Smooth muscle cell (in vitro differentiated cells): ENCODE results near the gene CXorf65. TPM values are rescaled to one million over a fixed set of nuclear protein-coding genes. Genes with fewer than 3 reads are reported as not detected.

ENCODE experiments used
- DNase-seq: peaks from one replicate; lab custom pipeline; 2025; ENCODE audit not compliant: unreplicated experiment; lab: John Stamatoyannopoulos, UW
- H2AFZ ChIP-seq: fragments of 200-600 bp; sonication (generic); 2 replicates; pipeline ENCODE4 v1.6.0; 2016; ENCODE audit warnings: antibody characterized with exemption, low read depth, mild to moderate bottlenecking
- H3F3A ChIP-seq: fragments of 200-600 bp; sonication (generic); 2 replicates; pipeline ENCODE4 v1.6.0; 2017; ENCODE audit warnings: antibody characterized with exemption, low read depth
- H3K27ac ChIP-seq: fragments of 200-600 bp; sonication (generic); 2 replicates; pipeline ENCODE4 v1.5.1; 2016; ENCODE audit warnings: low read depth, mild to moderate bottlenecking
- H3K27me3 ChIP-seq: fragments of 200-600 bp; sonication (generic); 2 replicates; pipeline ENCODE4 v1.6.1; 2016; ENCODE audit warnings: low read depth, mild to moderate bottlenecking
- H3K36me3 ChIP-seq: fragments of 200-600 bp; sonication (generic); 2 replicates; pipeline ENCODE4 v1.5.1; 2016; ENCODE audit warnings: low read depth
- H3K4me1 ChIP-seq: fragments of 200-600 bp; sonication (generic); 2 replicates; pipeline ENCODE4 v1.5.1; 2016; ENCODE audit warnings: low read depth
- H3K4me2 ChIP-seq: fragments of 200-600 bp; sonication (generic); 2 replicates; pipeline ENCODE4 v1.6.0; 2016; ENCODE audit warnings: mild to moderate bottlenecking
- H3K4me3 ChIP-seq: fragments of 200-600 bp; sonication (generic); 2 replicates; pipeline ENCODE4 v1.5.1; 2016; ENCODE audit warnings: mild to moderate bottlenecking
- H3K79me2 ChIP-seq: fragments of 200-600 bp; sonication (generic); 2 replicates; pipeline ENCODE4 v1.6.0; 2016; ENCODE audit warnings: low read depth, mild to moderate bottlenecking
- H3K9ac ChIP-seq: fragments of 200-600 bp; sonication (generic); 2 replicates; pipeline ENCODE4 v1.6.0; 2016; ENCODE audit warnings: low read depth
- H3K9me3 ChIP-seq: fragments of 200-600 bp; sonication (generic); replicated peaks from 2 replicates; pipeline ENCODE4 v1.5.1; 2016; ENCODE audit warnings: low read depth
- H4K20me1 ChIP-seq: fragments of 200-600 bp; sonication (generic); 2 replicates; pipeline ENCODE4 v1.6.0; 2016; ENCODE audit warnings: low read depth
- WGBS: methylation state at CpG from one replicate; pipeline ENCODE4 v1.1.7; 2016; ENCODE audit warnings: low lambda C conversion rate; 5-methylcytosine and 5-hydroxymethylcytosine counted together
- polyA plus RNA-seq: library from polyadenylated mRNA; unstranded; fragments of >200 nt; fragmentation: Nextera tagmentation; extraction: Ambion mirVana; gene quantifications from 2 replicates; pipeline ENCODE4 v1.2.1, GENCODE V29; 2016
- total RNA-seq: library from RNA; depleted of rRNA; stranded (reverse); fragments of >200 nt; gene quantifications from 2 replicates; pipeline ENCODE4 v1.2.3, GENCODE V29; 2014
- TF ChIP-seq, protein P1 (sequence below): fragments of 200-600 bp; sonication (generic); IDR thresholded peaks from 2 replicates; pipeline ENCODE4 v1.5.1; 2017; ENCODE audit warnings: borderline replicate concordance, mild to moderate bottlenecking, antibody characterized with exemption; ENCODE audit not compliant: insufficient read depth, poor library complexity, severe bottlenecking

Gene CXorf65
- total and polyA plus RNA-seq, 2 experiments from 2014 or later: not detected

DNA sequence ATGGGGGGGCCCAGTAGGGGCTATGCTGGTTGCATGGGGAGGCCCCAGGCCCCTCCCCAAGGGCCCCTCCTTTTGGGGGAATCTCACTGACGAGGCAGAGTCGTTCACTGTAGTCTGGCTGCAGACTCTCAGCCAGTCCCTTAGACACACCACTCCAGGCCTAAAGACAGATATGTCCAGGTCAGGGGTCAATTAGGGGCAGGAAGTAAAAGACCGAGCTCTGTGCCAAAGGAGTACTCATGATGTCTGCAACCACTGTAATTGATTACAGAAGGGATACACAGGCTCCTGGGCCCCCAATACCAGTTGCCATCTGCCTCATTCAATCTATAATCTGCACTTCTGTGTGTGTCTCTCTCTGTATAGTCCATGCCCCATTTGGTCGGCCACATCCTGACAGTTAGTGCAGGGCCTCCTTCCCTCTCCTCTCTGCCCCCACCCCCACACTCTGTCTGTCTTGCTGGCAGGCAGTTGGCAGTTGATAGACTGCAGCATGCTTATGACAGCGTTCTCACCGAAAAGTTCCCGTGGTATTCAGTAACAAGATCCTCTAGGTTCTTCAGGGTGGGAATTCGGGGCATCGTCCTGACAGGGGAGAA, 1.3 kb upstream of the CXorf65 start:
- H4K20me1 ChIP-seq: no peaks in the 10 kb centered on the region
- H2AFZ ChIP-seq: no peak overlapping the region
- no peaks in the 10 kb centered on the region for H3K27me3 ChIP-seq
- H3K36me3 ChIP-seq: no peaks in the 10 kb centered on the region
- TF ChIP-seq, protein P1, sequence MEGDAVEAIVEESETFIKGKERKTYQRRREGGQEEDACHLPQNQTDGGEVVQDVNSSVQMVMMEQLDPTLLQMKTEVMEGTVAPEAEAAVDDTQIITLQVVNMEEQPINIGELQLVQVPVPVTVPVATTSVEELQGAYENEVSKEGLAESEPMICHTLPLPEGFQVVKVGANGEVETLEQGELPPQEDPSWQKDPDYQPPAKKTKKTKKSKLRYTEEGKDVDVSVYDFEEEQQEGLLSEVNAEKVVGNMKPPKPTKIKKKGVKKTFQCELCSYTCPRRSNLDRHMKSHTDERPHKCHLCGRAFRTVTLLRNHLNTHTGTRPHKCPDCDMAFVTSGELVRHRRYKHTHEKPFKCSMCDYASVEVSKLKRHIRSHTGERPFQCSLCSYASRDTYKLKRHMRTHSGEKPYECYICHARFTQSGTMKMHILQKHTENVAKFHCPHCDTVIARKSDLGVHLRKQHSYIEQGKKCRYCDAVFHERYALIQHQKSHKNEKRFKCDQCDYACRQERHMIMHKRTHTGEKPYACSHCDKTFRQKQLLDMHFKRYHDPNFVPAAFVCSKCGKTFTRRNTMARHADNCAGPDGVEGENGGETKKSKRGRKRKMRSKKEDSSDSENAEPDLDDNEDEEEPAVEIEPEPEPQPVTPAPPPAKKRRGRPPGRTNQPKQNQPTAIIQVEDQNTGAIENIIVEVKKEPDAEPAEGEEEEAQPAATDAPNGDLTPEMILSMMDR: no peak
- no peaks in the 10 kb centered on the region for H3K79me2 ChIP-seq
- 49% methylated on average over 9 of the region's 9 CpGs for WGBS
- H3F3A ChIP-seq: no peaks in the 10 kb centered on the region
- no peaks in the 10 kb centered on the region for H3K4me1 ChIP-seq
- no peak overlapping the region for H3K27ac ChIP-seq
- H3K9me3 ChIP-seq: no peaks in the 10 kb centered on the region
- no peak overlapping the region for H3K4me3 ChIP-seq
- no peak overlapping the region for H3K9ac ChIP-seq
- no peak for DNase-seq
- no peak overlapping the region for H3K4me2 ChIP-seq

DNA sequence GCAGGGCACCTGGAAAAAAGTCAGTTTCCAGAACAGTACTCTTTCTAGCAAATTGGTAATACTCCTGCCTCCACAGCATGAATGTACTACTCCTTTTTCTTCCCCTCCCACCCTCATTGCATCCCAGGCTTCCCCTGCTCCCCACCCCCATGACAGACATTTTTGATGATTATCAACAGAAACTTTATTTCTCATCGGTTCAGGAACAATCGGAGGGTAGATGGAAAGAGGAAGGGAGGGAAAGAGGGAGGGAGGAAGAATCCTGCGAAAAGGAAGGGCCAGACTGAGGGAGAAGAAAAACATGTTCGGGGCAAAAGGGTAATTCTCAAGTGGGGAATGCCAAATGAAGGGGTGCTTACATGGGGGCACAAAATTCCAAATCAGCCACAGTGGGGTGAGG, 705 bp upstream of the CXorf65 start:
- H3K27ac ChIP-seq: no peak overlapping the region
- TF ChIP-seq, protein P1: no peak
- no peaks in the 10 kb centered on the region for H3F3A ChIP-seq
- no peak overlapping the region for H3K4me2 ChIP-seq
- H3K79me2 ChIP-seq: no peaks in the 10 kb centered on the region
- H2AFZ ChIP-seq: no peak overlapping the region
- no peak overlapping the region for H3K4me3 ChIP-seq
- no peaks in the 10 kb centered on the region for H3K27me3 ChIP-seq
- no peak overlapping the region for H3K9ac ChIP-seq
- 82% methylated on average over 4 of the region's 4 CpGs for WGBS
- no peak for DNase-seq
- no peaks in the 10 kb centered on the region for H3K36me3 ChIP-seq
- H3K9me3 ChIP-seq: no peaks in the 10 kb centered on the region
- H4K20me1 ChIP-seq: no peaks in the 10 kb centered on the region
- no peaks in the 10 kb centered on the region for H3K4me1 ChIP-seq

DNA sequence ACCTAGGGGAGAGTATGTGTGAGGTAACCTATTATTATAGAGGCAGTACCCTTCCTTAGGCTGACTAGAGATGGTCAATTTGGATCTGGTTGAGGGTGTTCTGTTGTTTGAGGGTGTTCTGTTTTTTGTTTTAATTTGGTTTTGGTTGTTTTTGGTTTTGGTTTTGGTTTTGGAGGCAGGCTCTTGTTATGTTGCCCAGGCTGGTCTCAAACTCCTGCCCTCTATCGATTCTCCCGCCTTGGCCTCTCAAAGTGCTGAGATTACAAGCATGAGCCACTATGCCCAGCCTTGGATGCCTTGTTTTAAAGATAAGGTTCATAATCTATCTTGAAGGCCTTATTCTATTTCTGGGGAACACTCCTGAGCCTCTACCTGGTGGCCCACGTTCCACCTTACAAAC, 912 bp downstream of the CXorf65 start:
- Histone ChIP-seq H3K4me1 (no peaks in the 10 kb centered on the region), H3K27me3 (no peaks in the 10 kb centered on the region), H2AFZ (no peak overlapping the region), H3K36me3 (no peaks in the 10 kb centered on the region), H3K4me3 (no peak overlapping the region), H3K79me2 (no peaks in the 10 kb centered on the region), H4K20me1 (no peaks in the 10 kb centered on the region), H3K4me2 (no peak overlapping the region), H3F3A (no peaks in the 10 kb centered on the region), H3K9me3 (no peaks in the 10 kb centered on the region), H3K9ac (no peak overlapping the region), H3K27ac (no peak overlapping the region)
- no peak for DNase-seq
- 86% methylated on average over 3 of the region's 3 CpGs for WGBS
- TF ChIP-seq, protein P1: no peak

DNA sequence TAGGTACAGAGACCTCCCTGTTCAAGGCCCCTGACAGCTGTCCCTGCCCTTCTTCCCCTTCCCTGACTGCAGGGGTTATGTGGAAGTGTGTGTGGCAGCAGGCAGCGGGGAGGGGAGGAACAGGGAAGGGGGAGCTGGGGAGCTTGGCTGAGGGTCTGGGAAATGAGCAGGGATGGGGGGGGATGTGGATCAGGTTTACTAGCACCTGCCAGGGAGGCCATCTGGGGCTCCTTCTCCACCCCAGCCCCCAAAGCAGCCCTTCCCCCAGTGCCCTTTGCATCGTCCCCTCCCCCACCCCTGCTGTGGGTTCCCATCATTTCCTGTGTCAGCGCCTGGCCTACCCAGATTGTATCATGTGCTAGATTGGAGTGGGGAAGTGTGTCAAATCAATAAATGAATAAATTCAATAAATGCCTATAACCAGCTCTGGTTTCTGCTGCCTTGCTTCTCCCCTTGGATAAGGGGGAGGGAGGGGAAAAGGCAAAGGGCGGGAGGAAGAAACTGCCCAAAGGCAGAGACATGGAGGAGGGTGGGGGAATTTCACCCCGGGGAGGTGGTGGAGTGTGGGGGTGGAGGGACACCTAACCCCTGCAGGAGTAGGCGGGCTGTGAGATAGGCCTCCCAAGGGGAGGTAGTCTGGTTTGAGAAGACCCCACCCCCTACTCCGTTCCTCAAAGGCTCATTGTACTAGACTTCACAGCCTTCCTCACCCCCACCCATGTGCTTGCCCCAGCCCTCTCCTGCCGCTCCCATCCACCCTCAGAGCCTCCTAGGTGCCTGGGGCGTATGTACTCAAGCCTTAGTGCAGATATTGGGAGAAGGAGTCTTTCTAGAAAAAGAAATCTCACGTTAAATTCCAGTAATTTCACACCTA, 3.2 kb downstream of the CXorf65 start:
- H3K4me2 ChIP-seq: peak overlapping the region; percentile 54

More for the DNA sequence above, 3.2 kb downstream of the CXorf65 start:
- no peaks in the 10 kb centered on the region for H3K79me2 ChIP-seq
- no peak overlapping the region for H3K4me3 ChIP-seq
- H3K27ac ChIP-seq: peak overlapping the region; percentile 28
- H3K36me3 ChIP-seq: no peaks in the 10 kb centered on the region
- H4K20me1 ChIP-seq: no peaks in the 10 kb centered on the region
- H3F3A ChIP-seq: no peaks in the 10 kb centered on the region
- H3K27me3 ChIP-seq: no peaks in the 10 kb centered on the region
- TF ChIP-seq, protein P1: no peak
- no peak overlapping the region for H3K9ac ChIP-seq
- H3K9me3 ChIP-seq: no peaks in the 10 kb centered on the region
- peak overlapping the region; percentile 85 for H2AFZ ChIP-seq
- WGBS: 38% methylated on average over 9 of the region's 10 CpGs
- no peak for DNase-seq
- no peaks in the 10 kb centered on the region for H3K4me1 ChIP-seq
